Neuron (in vitro differentiated cells): ENCODE data around the gene TOX2.

Source experiments
- H2AFZ ChIP-seq: one replicate; pipeline ENCODE4 v1.6.1; 2013; ENCODE audit warnings: low read depth, mild to moderate bottlenecking, inconsistent platforms, low read length, moderate library complexity
- H3K27me3 ChIP-seq: one replicate; pipeline ENCODE4 v1.6.1; 2013; ENCODE audit warnings: low read length; ENCODE audit not compliant: insufficient read depth
- H3K36me3 ChIP-seq: one replicate; pipeline ENCODE4 v1.6.1; 2013; ENCODE audit warnings: low read length; ENCODE audit not compliant: insufficient read depth
- H3K4me1 ChIP-seq: one replicate; pipeline ENCODE4 v1.6.1; 2013; ENCODE audit warnings: low read length; ENCODE audit not compliant: insufficient read depth
- H3K4me3 ChIP-seq: 2 replicates; pipeline ENCODE4 v1.5.1; 2013; ENCODE audit warnings: mild to moderate bottlenecking, low read length, moderate library complexity
- H3K9me3 ChIP-seq: one replicate; pipeline ENCODE4 v1.6.1; 2013; ENCODE audit warnings: low read length

Gene TOX2

DNA sequence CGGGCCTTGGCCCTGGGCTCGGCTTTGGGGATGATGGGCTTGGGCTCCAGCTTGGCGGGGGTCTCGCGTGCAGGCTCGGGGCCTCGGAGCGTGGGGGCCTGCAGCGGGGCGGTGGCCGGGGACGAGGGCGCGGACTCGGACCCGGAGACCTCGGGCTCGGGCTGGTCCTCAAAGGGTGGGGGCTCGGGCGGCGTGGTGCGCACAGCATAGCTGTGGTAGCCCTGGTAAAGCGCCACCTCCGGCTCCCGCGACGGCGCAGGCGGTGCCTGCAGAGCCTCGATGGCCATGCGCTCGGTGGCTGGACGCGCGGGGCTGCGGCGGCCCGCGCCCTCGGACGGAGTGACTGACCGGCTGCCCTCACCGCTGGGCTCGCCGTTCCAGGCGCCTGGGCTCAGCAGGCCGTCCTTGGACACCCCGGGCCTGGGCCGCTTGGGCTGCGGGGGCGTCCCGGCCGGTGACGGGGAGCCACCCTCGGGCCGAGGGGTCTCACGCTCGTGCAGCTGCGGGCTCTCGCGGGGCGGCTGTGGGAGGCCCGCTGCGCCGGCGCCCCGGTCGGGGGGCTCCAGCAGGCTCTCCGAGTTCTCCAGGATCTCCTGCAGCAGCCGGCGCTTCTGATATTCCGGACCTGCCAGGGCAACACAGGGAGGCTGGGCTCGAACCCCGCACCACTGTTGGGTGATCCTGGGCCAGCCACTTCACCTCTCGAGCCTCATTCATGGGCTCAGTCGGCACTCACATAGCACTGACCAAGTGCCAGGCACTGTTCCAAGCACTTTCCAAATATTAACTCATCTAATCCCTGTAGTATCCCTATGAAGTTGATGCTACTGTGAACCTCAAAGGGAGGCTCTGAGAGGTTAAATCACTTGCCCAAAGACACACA is 201.4 kb downstream of the TOX2 start:
- no peaks in the 10 kb centered on the region for H3K4me1 ChIP-seq
- no peak overlapping the region for H2AFZ ChIP-seq
- no peaks in the 10 kb centered on the region for H3K9me3 ChIP-seq
- peaks cover 7% of the 10 kb centered on the region for H3K27me3 ChIP-seq
- no peaks in the 10 kb centered on the region for H3K36me3 ChIP-seq
- no peak overlapping the region for H3K4me3 ChIP-seq

DNA sequence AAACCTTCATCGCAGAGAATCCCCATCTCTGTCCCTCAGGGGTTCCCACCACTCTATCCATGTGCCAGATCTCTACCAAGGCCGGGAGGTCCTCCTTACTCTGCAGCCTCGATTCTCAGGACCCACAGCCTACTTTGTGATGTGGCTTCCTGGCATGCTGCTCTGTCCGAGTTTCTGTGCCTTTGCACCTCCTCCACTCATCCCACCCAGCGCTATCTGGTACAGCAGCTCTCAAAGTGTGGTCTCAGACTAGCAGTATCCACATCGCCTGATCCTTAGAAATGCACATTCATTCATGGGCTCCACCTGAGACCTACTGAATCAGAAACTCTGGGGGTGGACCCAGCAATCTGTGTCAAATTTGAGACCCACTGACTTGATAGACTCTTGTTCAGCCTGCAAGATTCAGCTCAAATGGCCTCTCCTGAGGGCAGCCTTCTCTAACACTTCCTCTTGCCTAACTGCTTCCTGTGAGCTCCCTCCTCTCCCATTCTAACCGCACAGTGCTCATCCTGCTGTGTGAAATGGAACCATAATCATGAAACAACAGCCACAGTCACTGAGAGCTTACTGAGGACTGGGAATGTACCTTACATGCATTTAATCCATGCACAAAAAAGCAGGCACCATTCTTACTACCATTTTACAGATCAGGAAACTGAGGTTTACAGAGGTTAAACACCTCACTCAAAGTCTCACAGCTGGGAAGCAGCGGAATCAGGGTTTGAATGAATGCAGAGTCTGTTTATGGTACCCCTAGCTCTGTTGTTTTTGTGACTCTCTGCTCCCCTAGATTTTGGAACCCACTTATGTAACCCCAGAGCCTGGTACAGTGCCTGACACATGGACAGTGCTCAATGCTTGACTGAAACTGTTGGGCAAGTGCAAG is 202.9 kb downstream of the TOX2 start:
- H3K4me3 ChIP-seq: no peak overlapping the region
- H2AFZ ChIP-seq: no peak overlapping the region
- H3K27me3 ChIP-seq: peaks cover 7% of the 10 kb centered on the region
- H3K9me3 ChIP-seq: no peaks in the 10 kb centered on the region
- no peaks in the 10 kb centered on the region for H3K4me1 ChIP-seq
- no peaks in the 10 kb centered on the region for H3K36me3 ChIP-seq

DNA sequence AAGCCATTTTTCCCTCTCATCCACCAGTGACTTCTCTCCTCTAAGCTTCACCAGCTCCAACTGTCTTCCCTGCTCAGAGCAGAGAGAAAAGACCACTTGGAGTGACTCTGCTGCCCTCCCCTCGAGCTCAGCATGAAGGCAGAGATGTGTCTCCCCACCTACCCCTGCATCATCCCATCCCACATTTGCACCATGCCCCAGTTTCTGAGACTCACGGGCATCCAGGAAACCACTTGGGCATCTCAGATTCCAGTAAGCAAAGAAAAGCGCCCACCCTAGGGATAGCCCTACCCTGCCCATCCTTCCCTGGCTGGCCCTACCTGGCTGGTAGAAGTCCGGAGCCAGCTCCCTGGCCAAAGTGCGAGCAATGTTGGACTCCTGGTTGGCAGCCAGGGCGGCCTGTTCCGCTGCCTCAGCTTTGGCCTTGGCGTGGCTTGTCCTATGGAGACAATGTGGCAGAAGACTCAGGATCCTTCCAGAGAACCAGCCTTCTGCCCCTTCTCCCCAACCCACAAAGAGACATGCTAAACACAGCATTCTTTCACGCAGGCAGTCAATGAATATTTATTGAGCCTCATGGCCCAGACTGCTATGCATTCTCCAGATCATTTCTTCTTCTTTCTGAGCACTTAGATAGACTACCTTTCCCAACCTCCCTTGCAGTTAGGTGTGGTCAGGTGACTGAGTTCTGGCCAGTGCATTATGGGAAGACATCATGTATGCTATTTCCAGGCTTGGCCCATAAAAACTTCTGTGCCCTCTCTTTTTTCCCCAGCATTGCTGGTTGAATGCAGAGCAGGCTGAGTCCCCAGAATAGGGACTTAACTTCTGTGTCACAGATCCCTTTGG is 203.8 kb downstream of the TOX2 start:
- no peaks in the 10 kb centered on the region for H3K4me1 ChIP-seq
- no peak overlapping the region for H2AFZ ChIP-seq
- no peak overlapping the region for H3K4me3 ChIP-seq
- no peaks in the 10 kb centered on the region for H3K9me3 ChIP-seq
- H3K27me3 ChIP-seq: peaks cover 5% of the 10 kb centered on the region
- H3K36me3 ChIP-seq: no peaks in the 10 kb centered on the region
